DND-41 (cell line): Measurements from ENCODE around the gene SAMSN1.

ENCODE experiments used
- CTCF ChIP-seq: IDR thresholded peaks from 2 replicates; pipeline ENCODE4 v1.5.1; 2012; ENCODE audit warnings: borderline replicate concordance, low read length, moderate library complexity, mild to moderate bottlenecking; ENCODE audit not compliant: poor library complexity, severe bottlenecking; ENCODE audit errors: extremely low read depth
- EZH2 ChIP-seq: IDR thresholded peaks from 3 replicates; pipeline ENCODE4 v1.6.1; 2012; ENCODE audit warnings: borderline replicate concordance, low read depth, mild to moderate bottlenecking, moderate library complexity, low read length, inconsistent platforms; ENCODE audit not compliant: severe bottlenecking

GRCh38 chr21:14594967-14595366 lies 48.9 kb upstream of the SAMSN1 start:
- no peak for TF ChIP-seq CTCF
- no peak for TF ChIP-seq EZH2
